Loucy (cell line): ENCODE results near the gene NEK7.

Experiments used
- H2AFZ ChIP-seq: fragments of 200-600 bp; sonication (generic); 2 replicates; pipeline ENCODE4 v1.6.0; 2016; ENCODE audit warnings: antibody characterized with exemption, mild to moderate bottlenecking, low read length, moderate library complexity
- H3F3A ChIP-seq: fragments of 200-600 bp; 2 replicates; pipeline ENCODE4 v1.6.0; 2016; ENCODE audit warnings: antibody characterized with exemption, low read depth, mild to moderate bottlenecking
- H3K27me3 ChIP-seq: fragments of 200-600 bp; sonication (generic); 2 replicates; pipeline ENCODE4 v1.6.1; 2014; ENCODE audit warnings: low read length, mild to moderate bottlenecking; ENCODE audit not compliant: insufficient read depth, poor library complexity, severe bottlenecking
- H3K36me3 ChIP-seq: fragments of 200-600 bp; sonication (generic); 2 replicates; pipeline ENCODE4 v1.6.1; 2016; ENCODE audit warnings: low read length; ENCODE audit not compliant: insufficient read depth
- H3K4me1 ChIP-seq: fragments of 200-600 bp; sonication (generic); 2 replicates; pipeline ENCODE4 v1.5.1; 2014; ENCODE audit warnings: low read length, mild to moderate bottlenecking; ENCODE audit not compliant: insufficient read depth, poor library complexity, severe bottlenecking
- H3K4me2 ChIP-seq: fragments of 200-600 bp; sonication (generic); 2 replicates; pipeline ENCODE4 v1.6.0; 2014; ENCODE audit warnings: antibody characterized with exemption, low read length, low read depth, mild to moderate bottlenecking; ENCODE audit not compliant: poor library complexity, severe bottlenecking
- H3K4me3 ChIP-seq: fragments of 200-600 bp; sonication (generic); 2 replicates; pipeline ENCODE4 v1.5.1; 2014; ENCODE audit warnings: low read length, mild to moderate bottlenecking, mixed read lengths; ENCODE audit not compliant: poor library complexity, severe bottlenecking
- H3K79me2 ChIP-seq: fragments of 200-600 bp; sonication (generic); 2 replicates; pipeline ENCODE4 v1.6.1; 2014; ENCODE audit warnings: low read length; ENCODE audit not compliant: insufficient read depth
- H3K9ac ChIP-seq: fragments of 200-600 bp; sonication (generic); 2 replicates; pipeline ENCODE4 v1.6.0; 2014; ENCODE audit warnings: mild to moderate bottlenecking, low read depth, low read length, moderate library complexity; ENCODE audit not compliant: poor library complexity, severe bottlenecking
- H3K9me2 ChIP-seq: fragments of 200-600 bp; sonication (generic); replicated peaks from 2 replicates; pipeline ENCODE4 v1.6.1; 2016; ENCODE audit warnings: low read depth, low read length, mixed read lengths
- H3K9me3 ChIP-seq: fragments of 200-600 bp; sonication (generic); 2 replicates; pipeline ENCODE4 v1.6.1; 2014; ENCODE audit warnings: mild to moderate bottlenecking, antibody characterized with exemption, low read length, low read depth; ENCODE audit not compliant: insufficient read depth
- H4K20me1 ChIP-seq: fragments of 200-600 bp; sonication (generic); 2 replicates; pipeline ENCODE4 v1.6.0; 2014; ENCODE audit warnings: antibody characterized with exemption, low read length, mild to moderate bottlenecking; ENCODE audit not compliant: insufficient read depth, poor library complexity, severe bottlenecking
- CTCF ChIP-seq: fragments of 200-600 bp; sonication (generic); conservative IDR thresholded peaks from 2 replicates; pipeline ENCODE4 v1.5.1; 2014; ENCODE audit warnings: mild to moderate bottlenecking, antibody characterized with exemption, low read length
- EZH2phosphoT487 ChIP-seq: fragments of 200-600 bp; IDR thresholded peaks from 2 replicates; pipeline ENCODE4 v1.6.1; 2018; ENCODE audit warnings: antibody characterized with exemption, mild to moderate bottlenecking, moderate library complexity, borderline replicate concordance

Gene NEK7

DNA sequence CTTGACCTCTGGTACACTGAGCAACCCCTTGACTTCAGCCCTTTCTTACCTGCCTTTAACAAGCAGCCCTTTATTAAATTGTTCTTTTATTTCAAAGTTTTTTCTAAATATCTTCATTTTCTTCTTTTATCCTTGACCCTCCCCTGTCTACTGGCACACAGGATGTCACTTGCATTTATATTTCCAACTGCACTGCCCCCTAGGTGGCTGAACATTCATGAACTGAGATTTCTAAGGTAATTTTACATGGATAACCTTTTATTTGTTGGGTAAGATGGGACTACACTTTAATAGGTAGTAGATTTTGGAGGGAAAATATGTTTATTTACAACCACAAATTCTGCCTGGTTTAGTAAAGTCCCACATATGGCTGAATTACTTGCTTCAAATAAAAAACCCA lies 193.7 kb downstream of the NEK7 start:
- no peaks in the 10 kb centered on the region for H3K79me2 ChIP-seq
- H3K9me3 ChIP-seq = no peaks in the 10 kb centered on the region
- no peaks in the 10 kb centered on the region for H3K4me1 ChIP-seq
- no peaks in the 10 kb centered on the region for H3K9me2 ChIP-seq
- H2AFZ ChIP-seq = peak overlapping the region; percentile 25
- H3K4me3 ChIP-seq = no peak overlapping the region
- H4K20me1 ChIP-seq = no peaks in the 10 kb centered on the region
- no peak overlapping the region for H3K4me2 ChIP-seq
- H3K36me3 ChIP-seq = no peaks in the 10 kb centered on the region
- H3K9ac ChIP-seq = no peak overlapping the region
- H3F3A ChIP-seq = 0 out of 2 replicates have a peak, but pooled peaks cover 2% of the 10 kb centered on the region
- TF ChIP-seq EZH2phosphoT487 (no peak), CTCF (peak; percentile 63)
- no peaks in the 10 kb centered on the region for H3K27me3 ChIP-seq

GRCh38 chr1:198352975-198353695 lies 196.3 kb downstream of the NEK7 start:
- H3K4me1 ChIP-seq = no peaks in the 10 kb centered on the region
- H3K4me3 ChIP-seq = no peak overlapping the region
- no peak overlapping the region for H3K4me2 ChIP-seq
- no peaks in the 10 kb centered on the region for H4K20me1 ChIP-seq
- H3K79me2 ChIP-seq = no peaks in the 10 kb centered on the region
- H3F3A ChIP-seq = 0 out of 2 replicates have a peak, but pooled peaks cover 2% of the 10 kb centered on the region
- H3K27me3 ChIP-seq = no peaks in the 10 kb centered on the region
- H3K36me3 ChIP-seq = no peaks in the 10 kb centered on the region
- H3K9ac ChIP-seq = no peak overlapping the region
- no peaks in the 10 kb centered on the region for H3K9me2 ChIP-seq
- TF ChIP-seq CTCF (no peak), EZH2phosphoT487 (no peak)
- no peak overlapping the region; the same call in 1 of the 2 replicates for H2AFZ ChIP-seq
- no peaks in the 10 kb centered on the region for H3K9me3 ChIP-seq

DNA sequence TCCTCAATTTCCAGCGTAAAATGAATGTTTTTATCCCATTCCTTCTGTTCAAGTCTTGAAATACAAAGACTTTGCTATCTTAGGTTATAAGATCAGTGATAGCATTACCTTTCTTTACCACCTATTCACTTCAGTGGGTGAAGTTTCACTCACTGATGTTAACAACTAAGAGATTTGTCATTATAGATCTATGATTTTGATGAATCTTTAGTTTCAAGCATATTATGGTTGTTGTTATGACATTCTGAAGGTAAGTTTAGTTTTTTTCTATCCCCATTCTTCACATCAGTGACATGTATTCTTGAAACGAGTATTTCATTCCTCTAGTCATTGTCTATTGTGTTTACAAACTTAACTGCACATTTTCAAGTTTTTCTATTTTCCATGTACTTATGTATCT lies 201.1 kb downstream of the NEK7 start:
- H3K79me2 ChIP-seq = no peaks in the 10 kb centered on the region
- no peak overlapping the region for H3K4me3 ChIP-seq
- 0 out of 2 replicates have a peak, but pooled peaks cover 2% of the 10 kb centered on the region for H3F3A ChIP-seq
- no peak for TF ChIP-seq EZH2phosphoT487
- TF ChIP-seq CTCF = no peak
- no peaks in the 10 kb centered on the region for H3K9me2 ChIP-seq
- H2AFZ ChIP-seq = no peak overlapping the region
- H3K36me3 ChIP-seq = no peaks in the 10 kb centered on the region
- H3K27me3 ChIP-seq = no peaks in the 10 kb centered on the region
- H3K9ac ChIP-seq = no peak overlapping the region
- no peaks in the 10 kb centered on the region for H3K9me3 ChIP-seq
- no peak overlapping the region for H3K4me2 ChIP-seq
- no peaks in the 10 kb centered on the region for H3K4me1 ChIP-seq
- no peaks in the 10 kb centered on the region for H4K20me1 ChIP-seq
